OCI-LY7 (cell line): ENCODE results near the gene AKT3. TPM values are rescaled to one million over a fixed set of nuclear protein-coding genes. Genes with fewer than 3 reads are reported as not detected.

Experiments used
- BruUV-seq: library from RNA; stranded (reverse); fragments of 400-500 nt; replicated peaks from 2 replicates; lab custom pipeline; 2021; lab: Mats Ljungman, UMichigan
- CTCF ChIA-PET: fragments of 300-600 bp; sonication (Branson Sonifier 250); formaldehyde crosslinking; loops from one replicate; lab custom pipeline; 2022; ENCODE audit warnings: antibody characterized with exemption; ENCODE audit not compliant: unreplicated experiment; lab: Charles Lee
- POLR2A ChIA-PET: fragments of 300-600 bp; sonication (Branson Sonifier 250); formaldehyde crosslinking; loops from one replicate; lab custom pipeline; 2022; ENCODE audit warnings: antibody characterized with exemption; lab: Charles Lee
- DNase-seq: peaks from one replicate; pipeline ENCODE4 v3.0.0-alpha.2; 2015; ENCODE audit warnings: low spot score
- H2AFZ ChIP-seq: fragments of 200-600 bp; sonication (generic), shearing (Covaris generic); 2 replicates; pipeline ENCODE4 v1.6.1; 2014; ENCODE audit warnings: mild to moderate bottlenecking, antibody characterized with exemption, low read length, moderate library complexity
- H3K27ac ChIP-seq: fragments of 200-600 bp; sonication (generic); 2 replicates; pipeline ENCODE4 v1.5.1; 2014; ENCODE audit warnings: mixed run types, low read depth, mild to moderate bottlenecking, moderate library complexity, low read length, inconsistent platforms; ENCODE audit not compliant: poor library complexity, severe bottlenecking
- H3K36me3 ChIP-seq: fragments of 200-600 bp; sonication (generic); 2 replicates; pipeline ENCODE4 v1.6.1; 2014; ENCODE audit warnings: mild to moderate bottlenecking, antibody characterized with exemption, low read length, moderate library complexity, mixed read lengths; ENCODE audit not compliant: insufficient read depth
- H3K4me1 ChIP-seq: fragments of 200-600 bp; sonication (generic); 2 replicates; pipeline ENCODE4 v1.5.1; 2014; ENCODE audit warnings: mild to moderate bottlenecking, low read length; ENCODE audit not compliant: insufficient read depth, poor library complexity, severe bottlenecking
- H3K4me2 ChIP-seq: fragments of 200-600 bp; sonication (generic); 2 replicates; pipeline ENCODE4 v1.6.1; 2014; ENCODE audit warnings: mild to moderate bottlenecking, low read length
- H3K4me3 ChIP-seq: fragments of 200-600 bp; sonication (generic); 2 replicates; pipeline ENCODE4 v1.5.1; 2014; ENCODE audit warnings: mild to moderate bottlenecking, low read depth, low read length; ENCODE audit not compliant: poor library complexity, severe bottlenecking
- H3K79me2 ChIP-seq: fragments of 200-600 bp; sonication (generic); 2 replicates; pipeline ENCODE4 v1.6.1; 2016; ENCODE audit warnings: low read depth, mild to moderate bottlenecking, low read length, moderate library complexity, mixed read lengths; ENCODE audit not compliant: insufficient read depth
- H3K9me2 ChIP-seq: fragments of 200-600 bp; sonication (generic); 2 replicates; pipeline ENCODE4 v1.6.1; 2016; ENCODE audit warnings: mild to moderate bottlenecking, low read length, mixed read lengths; ENCODE audit not compliant: insufficient read depth
- H3K9me3 ChIP-seq: fragments of 200-600 bp; sonication (generic); 2 replicates; pipeline ENCODE4 v1.6.1; 2014; ENCODE audit warnings: mild to moderate bottlenecking, mixed run types, low read length, mixed read lengths
- H4K20me1 ChIP-seq: fragments of 200-600 bp; sonication (generic); 2 replicates; pipeline ENCODE4 v1.6.1; 2014; ENCODE audit warnings: mild to moderate bottlenecking, antibody characterized with exemption, low read length, moderate library complexity, mixed read lengths; ENCODE audit not compliant: insufficient read depth
- EZH2phosphoT487 ChIP-seq: fragments of 200-600 bp; sonication (generic); IDR thresholded peaks from 2 replicates; pipeline ENCODE4 v1.6.1; 2018; ENCODE audit warnings: low read depth, borderline replicate concordance, mild to moderate bottlenecking, mixed run types, antibody characterized with exemption, low read length, moderate library complexity, mixed read lengths
- intact Hi-C: fragments of 100-400 bp; cut with micrococcal nuclease; formaldehyde crosslinking; loops from one replicate; pipeline ENCODE4 v1.10.0; 2022; ENCODE audit not compliant: unreplicated experiment
- total RNA-seq, 2 experiments: library from RNA; depleted of rRNA in 1 of 2; stranded (reverse); fragments of >200 nt in 1 of 2; shearing (Covaris generic) in 1 of 2; gene quantifications; 2 replicates each; pipeline ENCODE4 v1.2.3, GENCODE V29; 2014 to 2022
- TF ChIP-seq, protein P1 (sequence below): fragments of 200-600 bp; sonication (generic); conservative IDR thresholded peaks from 2 replicates; pipeline ENCODE4 v1.5.1; 2014; ENCODE audit warnings: mild to moderate bottlenecking, antibody characterized with exemption, low read length, moderate library complexity, mixed read lengths

The AKT3 gene
- total RNA-seq, 2 experiments from 2014 or later, result 0.29 TPM; not detected in 1

DNA sequence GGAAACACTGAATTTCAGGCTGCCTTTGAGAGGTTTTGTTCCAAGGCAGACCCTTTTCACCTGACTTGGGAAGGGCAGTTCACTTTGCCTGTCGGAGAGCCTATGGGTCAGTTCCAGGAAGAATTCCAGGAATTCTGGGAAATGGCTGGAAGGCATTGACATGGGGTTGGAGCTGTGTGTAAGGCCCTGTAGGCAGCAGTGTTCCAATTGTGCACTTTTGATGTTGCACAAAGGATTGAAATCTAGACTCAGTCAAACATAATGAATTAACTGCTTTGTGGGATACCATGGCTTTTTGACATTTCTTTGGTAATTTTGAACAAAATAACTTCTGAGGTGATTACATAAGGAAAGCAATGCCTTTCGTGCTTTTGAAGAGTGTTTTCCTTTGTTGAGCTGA lies 409.6 kb downstream of the AKT3 start:
- no TSS peak for BruUV-seq

DNA sequence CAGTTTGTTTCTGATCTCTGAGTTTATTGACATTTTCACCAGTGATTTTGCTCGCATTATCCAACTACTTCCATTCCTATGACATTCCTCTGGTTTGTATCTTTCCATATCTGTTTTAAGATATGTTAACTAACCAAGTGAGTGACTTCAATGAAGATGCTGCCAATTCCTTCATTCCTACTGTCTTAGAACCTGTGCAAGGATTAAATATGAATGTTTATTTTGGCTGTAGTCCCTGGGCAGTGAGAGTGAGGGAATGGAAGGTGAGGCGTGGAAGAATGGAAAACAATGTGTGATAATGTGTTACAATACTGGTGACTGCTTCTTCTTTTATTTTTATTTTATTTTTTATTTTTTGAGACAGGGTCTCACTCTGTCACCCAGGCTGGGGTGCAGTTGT lies 411.2 kb downstream of the AKT3 start:
- no peaks in the 10 kb centered on the region for H3K9me2 ChIP-seq
- no TSS peak for BruUV-seq
- intact Hi-C loops, result no loop called here

More for the DNA sequence above, 409.6 kb downstream of the AKT3 start:
- H3K36me3 ChIP-seq, result no peaks in the 10 kb centered on the region
- H3K27ac ChIP-seq, result no peak overlapping the region
- H3K4me3 ChIP-seq, result no peak overlapping the region
- no peak overlapping the region for H2AFZ ChIP-seq
- H4K20me1 ChIP-seq, result no peaks in the 10 kb centered on the region
- no peaks in the 10 kb centered on the region for H3K79me2 ChIP-seq
- no peaks in the 10 kb centered on the region for H3K4me1 ChIP-seq
- no peak for DNase-seq
- intact Hi-C loops, result no loop called here
- CTCF ChIA-PET, result no interaction called here
- TF ChIP-seq, protein P1, sequence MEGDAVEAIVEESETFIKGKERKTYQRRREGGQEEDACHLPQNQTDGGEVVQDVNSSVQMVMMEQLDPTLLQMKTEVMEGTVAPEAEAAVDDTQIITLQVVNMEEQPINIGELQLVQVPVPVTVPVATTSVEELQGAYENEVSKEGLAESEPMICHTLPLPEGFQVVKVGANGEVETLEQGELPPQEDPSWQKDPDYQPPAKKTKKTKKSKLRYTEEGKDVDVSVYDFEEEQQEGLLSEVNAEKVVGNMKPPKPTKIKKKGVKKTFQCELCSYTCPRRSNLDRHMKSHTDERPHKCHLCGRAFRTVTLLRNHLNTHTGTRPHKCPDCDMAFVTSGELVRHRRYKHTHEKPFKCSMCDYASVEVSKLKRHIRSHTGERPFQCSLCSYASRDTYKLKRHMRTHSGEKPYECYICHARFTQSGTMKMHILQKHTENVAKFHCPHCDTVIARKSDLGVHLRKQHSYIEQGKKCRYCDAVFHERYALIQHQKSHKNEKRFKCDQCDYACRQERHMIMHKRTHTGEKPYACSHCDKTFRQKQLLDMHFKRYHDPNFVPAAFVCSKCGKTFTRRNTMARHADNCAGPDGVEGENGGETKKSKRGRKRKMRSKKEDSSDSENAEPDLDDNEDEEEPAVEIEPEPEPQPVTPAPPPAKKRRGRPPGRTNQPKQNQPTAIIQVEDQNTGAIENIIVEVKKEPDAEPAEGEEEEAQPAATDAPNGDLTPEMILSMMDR, result no peak
- TF ChIP-seq EZH2phosphoT487, result no peak
- H3K4me2 ChIP-seq, result no peak overlapping the region
- H3K9me3 ChIP-seq, result no peaks in the 10 kb centered on the region
- no peaks in the 10 kb centered on the region for H3K9me2 ChIP-seq
- POLR2A ChIA-PET, result interaction anchor here (0.6 to 0.8 kb wide), 2 partner anchors 538 to 1728 kb away, joined by 3 read pairs; no protein-coding TSS in a partner anchor

More for the DNA sequence above, 411.2 kb downstream of the AKT3 start:
- H3K36me3 ChIP-seq, result no peaks in the 10 kb centered on the region
- DNase-seq, result no peak
- H2AFZ ChIP-seq, result no peak overlapping the region
- CTCF ChIA-PET, result no interaction called here
- H4K20me1 ChIP-seq, result no peaks in the 10 kb centered on the region
- no peak overlapping the region for H3K27ac ChIP-seq
- H3K4me1 ChIP-seq, result no peaks in the 10 kb centered on the region
- H3K9me3 ChIP-seq, result no peaks in the 10 kb centered on the region
- TF ChIP-seq EZH2phosphoT487, result no peak
- TF ChIP-seq, protein P1, result no peak
- no peak overlapping the region for H3K4me3 ChIP-seq
- POLR2A ChIA-PET, result no interaction called here
- no peaks in the 10 kb centered on the region for H3K79me2 ChIP-seq
- no peak overlapping the region for H3K4me2 ChIP-seq

Other genes starting within 250 kb of the AKT3 start
- gene ZBTB18, start 201.0 kb upstream of the AKT3 start, total RNA-seq (2014; rRNA removed; shearing (Covaris generic)), result 18.9 and 21.0 TPM in 2 replicates
- 9.9 and 12.2 TPM in 2 replicates for gene ZBTB18, start 201.0 kb upstream of the AKT3 start, total RNA-seq (2022)